ENCODE results near the gene GMNN. TPM values are rescaled to one million over a fixed set of nuclear protein-coding genes. Genes with fewer than 3 reads are reported as not detected.
"Not testable (repeated sequence)": the region's sequence is repeated elsewhere in the genome, so short reads cannot be mapped to it uniquely, and the experiment has no call there.

Gene GMNN
- total RNA-seq, 4 donors from 2014 or later = 4.1 to 8.0 (median 5.4) TPM

GRCh38 chr6:24761851-24762250 lies 12.9 kb upstream of the GMNN start:
- no peaks in the 10 kb centered on the region for H3K9me3 ChIP-seq
- intact Hi-C loops (cut with DNase I) = no loop called here
- no peaks in the 10 kb centered on the region for H3K36me3 ChIP-seq
- no peak for TF ChIP-seq CTCF (IDR thresholded peaks at IDR 0.05)
- no peak for TF ChIP-seq EP300 (IDR thresholded peaks at IDR 0.05)
- no peak for TF ChIP-seq POLR2A (IDR thresholded peaks at IDR 0.05; ENCODE audit: low read depth)
- no peak for TF ChIP-seq POLR2AphosphoS5 (IDR thresholded peaks at IDR 0.05)
- H3K27me3 ChIP-seq = no peaks in the 10 kb centered on the region
- DNase-seq (ENCODE audit: extremely low spot score) = no peak
- no peak overlapping the region for H3K4me3 ChIP-seq
- no peak overlapping the region for H3K27ac ChIP-seq (replicated peaks in 1 of 4)
- H3K4me1 ChIP-seq = no peaks in the 10 kb centered on the region

- Histone ChIP-seq H3K27me3 (no peaks in the 10 kb centered on the region), H3K4me1 (no peaks in the 10 kb centered on the region), H3K4me3 (no peak overlapping the region), H3K9me3 (no peaks in the 10 kb centered on the region), H3K36me3 (no peaks in the 10 kb centered on the region), H3K27ac (replicated peaks in 1 of 4) (no peak overlapping the region)
- DNase-seq (ENCODE audit: extremely low spot score) = no peak
- intact Hi-C loops (cut with DNase I) = no loop called here
- TF ChIP-seq POLR2A (IDR thresholded peaks at IDR 0.05; ENCODE audit: low read depth) = no peak
- no peak for TF ChIP-seq CTCF (IDR thresholded peaks at IDR 0.05)
- no peak for TF ChIP-seq EP300 (IDR thresholded peaks at IDR 0.05)
- TF ChIP-seq POLR2AphosphoS5 (IDR thresholded peaks at IDR 0.05) = no peak
- WGBS = 86% methylated on average over 3 of the region's 3 CpGs
Measured at GRCh38 chr6:24763578-24763977, 11.2 kb upstream of the GMNN start.

DNA sequence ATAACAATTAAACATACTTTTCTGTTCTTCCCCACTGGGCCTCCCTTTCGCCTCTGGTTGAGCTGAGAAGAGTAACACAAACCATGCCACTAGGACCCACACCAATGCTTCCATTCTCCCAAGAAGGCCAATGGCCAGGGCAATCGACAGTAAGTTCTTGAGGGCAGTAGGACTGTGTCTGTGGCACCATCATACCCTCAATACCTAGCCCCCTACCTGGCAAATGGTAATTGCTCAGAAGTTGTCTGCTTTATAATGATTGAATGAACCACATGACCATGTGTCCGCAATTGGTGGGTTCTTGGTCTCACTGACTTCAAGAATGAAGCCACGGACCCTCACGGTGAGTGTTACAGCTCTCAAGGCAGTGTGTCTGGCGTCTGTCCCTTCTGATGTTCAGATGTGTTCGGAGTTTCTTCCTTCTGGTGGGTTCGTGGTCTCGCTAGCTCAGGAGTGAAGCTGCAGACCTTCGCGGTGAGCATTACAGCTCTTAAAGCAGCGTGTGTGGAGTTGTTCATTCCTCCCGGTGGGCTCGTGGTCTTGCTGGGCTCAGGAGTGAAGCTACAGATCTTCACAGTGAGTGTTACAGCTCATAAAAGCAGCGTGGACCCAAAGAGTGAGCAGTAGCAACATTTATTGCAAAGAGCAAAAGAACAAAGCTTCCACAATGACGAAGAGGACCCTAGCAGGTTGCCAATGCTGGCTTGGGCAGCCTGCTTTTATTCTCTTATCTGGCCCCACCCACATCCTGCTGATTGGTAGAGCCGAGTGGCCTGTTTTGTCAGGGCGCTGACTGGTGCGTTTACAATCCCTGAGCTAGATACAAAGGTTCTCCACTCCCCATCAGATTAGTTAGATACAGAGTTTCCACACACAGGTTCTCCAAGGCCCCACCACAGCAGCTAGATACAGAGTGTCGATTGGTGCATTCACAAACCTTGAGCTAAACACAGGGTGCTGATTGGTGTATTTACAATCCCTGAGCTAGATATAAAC lies 9.6 kb upstream of the GMNN start:
- H3K9me3 ChIP-seq; H3K4me3 ChIP-seq; H3K4me1 ChIP-seq; H3K36me3 ChIP-seq; H3K27ac ChIP-seq (replicated peaks in 1 of 4); DNase-seq (ENCODE audit: extremely low spot score); intact Hi-C loops (cut with DNase I); H3K27me3 ChIP-seq: not testable (repeated sequence)
- WGBS = 83% methylated on average over 18 of the region's 20 CpGs

GRCh38 chr6:24765968-24766367 lies 8.8 kb upstream of the GMNN start:
- H3K9me3 ChIP-seq; H3K27me3 ChIP-seq; H3K36me3 ChIP-seq; H3K4me3 ChIP-seq; DNase-seq (ENCODE audit: extremely low spot score); H3K4me1 ChIP-seq; H3K27ac ChIP-seq (replicated peaks in 1 of 4): not testable (repeated sequence)
- no CpG with 5 or more reads among the region's 26 CpGs for WGBS
- intact Hi-C loops (cut with DNase I) = loop anchor here (2.0 kb wide), 1 partner anchor 179 kb away; no protein-coding TSS in a partner anchor

DNA sequence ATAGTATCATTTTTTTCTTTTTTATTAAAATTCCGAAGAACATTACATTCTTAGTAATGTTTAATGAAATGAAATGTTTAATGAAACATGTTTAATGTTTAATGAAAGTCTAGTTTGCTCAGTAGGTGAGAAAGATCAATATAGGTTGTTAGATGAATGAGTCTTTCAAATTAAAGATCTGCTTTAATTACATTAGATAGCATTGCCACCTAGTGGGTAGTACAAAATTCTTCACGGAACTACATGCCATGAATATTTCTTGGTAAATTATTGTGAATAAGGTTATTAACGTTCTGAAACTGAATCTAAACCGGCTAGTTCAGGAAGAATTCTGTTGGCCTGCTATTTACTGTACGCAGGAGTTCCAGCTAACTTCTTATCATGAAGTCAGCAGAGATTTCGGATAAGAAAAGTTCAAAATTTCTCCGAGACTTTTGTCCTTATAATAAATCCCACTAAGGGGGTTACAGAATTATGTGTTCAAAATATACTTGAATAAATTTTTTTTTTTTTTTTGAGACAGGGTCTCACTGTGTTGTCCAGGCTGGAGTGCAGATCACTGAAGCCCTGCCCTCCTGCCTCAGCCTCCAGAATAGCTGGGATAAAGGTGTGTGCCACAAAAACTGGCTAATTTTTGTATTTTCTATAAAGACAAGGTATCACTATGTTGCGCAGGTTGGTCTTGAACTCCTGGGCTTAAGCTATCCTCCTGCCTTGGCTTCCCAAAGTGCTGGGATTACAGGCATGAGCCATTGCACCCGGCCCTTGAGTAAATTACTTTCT lies 7.9 kb upstream of the GMNN start:
- DNase-seq (ENCODE audit: extremely low spot score) = no peak
- TF ChIP-seq CTCF (IDR thresholded peaks at IDR 0.05) (peak; percentile 13 to 50 (median 32)), POLR2A (IDR thresholded peaks at IDR 0.05; ENCODE audit: low read depth) (no peak)
- intact Hi-C loops (cut with DNase I) = loop anchor here (2.0 kb wide), 1 partner anchor 180 kb away; no protein-coding TSS in a partner anchor

More for the DNA sequence above, 7.9 kb upstream of the GMNN start:
- Histone ChIP-seq H3K4me3 (no peak overlapping the region), H3K27me3 (no peaks in the 10 kb centered on the region), H3K36me3 (no peaks in the 10 kb centered on the region), H3K27ac (replicated peaks in 1 of 4) (no peak overlapping the region), H3K4me1 (no peaks in the 10 kb centered on the region), H3K9me3 (no peaks in the 10 kb centered on the region)
- WGBS = 53% methylated on average over 9 of the region's 9 CpGs

All from esophagus muscularis mucosa (tissue), 4 donors.